Thyroid gland (tissue), 4 donors: ENCODE data around the gene C16orf96. TPM values are rescaled to one million over a fixed set of nuclear protein-coding genes. Genes with fewer than 3 reads are reported as not detected.

Source experiments
- DNase-seq, 2 donors: peaks; one replicate each; pipeline ENCODE4 v3.0.0-alpha.2; 2019
- H3K27ac ChIP-seq, 3 donors: fragments of 200-600 bp; sonication (generic); 1 replicate in 2 of 3; 2 replicates in 1 of 3; pipeline ENCODE4 v1.5.1; 2016 to 2019; ENCODE audit warnings: mild to moderate bottlenecking in 1 of 3, moderate library complexity in 1 of 3
- H3K27me3 ChIP-seq: fragments of 200-600 bp; sonication (generic); one replicate; pipeline ENCODE4 v1.5.1; 2019
- H3K36me3 ChIP-seq, 2 donors: fragments of 200-600 bp; sonication (generic); one replicate each; pipeline ENCODE4 v1.5.1; 2016 to 2019
- H3K4me1 ChIP-seq, 2 donors: fragments of 200-600 bp; sonication (generic); one replicate each; pipeline ENCODE4 v1.5.1; 2017 to 2019
- H3K4me3 ChIP-seq, 3 donors: fragments of 200-600 bp; sonication (generic); replicated peaks in 1 of 3; 1 replicate in 2 of 3; 2 replicates in 1 of 3; pipeline ENCODE4 v1.5.1; 2016; ENCODE audit warnings: mild to moderate bottlenecking in 1 of 3
- H3K9me3 ChIP-seq: fragments of 200-600 bp; sonication (generic); one replicate; pipeline ENCODE4 v1.5.1; 2017
- CTCF ChIP-seq, 6 experiments: fragments of 200-600 bp in 3 of 6; fragments of 450-650 bp in 3 of 6; sonication (generic) in 3 of 6; IDR thresholded peaks; one replicate each; pipeline ENCODE4 v1.5.1; 2016 to 2019; ENCODE audit warnings: antibody characterized with exemption in 6 of 6, mild to moderate bottlenecking in 2 of 6, inconsistent platforms in 1 of 6, moderate library complexity in 1 of 6
- POLR2A ChIP-seq, 2 donors: fragments of 450-650 bp; IDR thresholded peaks; one replicate each; pipeline ENCODE4 v1.6.1; 2017; ENCODE audit warnings: antibody characterized with exemption in 2 of 2, mild to moderate bottlenecking in 2 of 2, moderate library complexity in 1 of 2
- WGBS, 2 donors: methylation state at CpG; one replicate each; pipeline ENCODE4 v1.1.5; 2017; 5-methylcytosine and 5-hydroxymethylcytosine counted together
- intact Hi-C: fragments of 100-400 bp; cut with DNase I; formaldehyde crosslinking; loops from one replicate; pipeline ENCODE4 v1.15.1; 2023
- total RNA-seq, 4 donors: library from RNA; depleted of rRNA; stranded (reverse); fragments of >200 nt; gene quantifications; one replicate each; pipeline ENCODE4 v1.2.3, GENCODE V29; 2016

Gene C16orf96
- total RNA-seq, 4 donors from 2014 or later: 0.11 to 0.88 (median 0.62) TPM

GRCh38 chr16:4624015-4624826 lies 68.1 kb downstream of the C16orf96 start, which contains the start of gene MGRN1:
TSS of gene MGRN1 (plus strand) at chr16:4624826. CDS start at chr16:4624961, 135 bp downstream.
- H3K27ac ChIP-seq: peak within 1 kb of the TSS; percentile 84 to 96 (median 86)
- H3K4me1 ChIP-seq: peaks cover 14 to 15% of the 10 kb centered on the region in 2 donors
- H3K36me3 ChIP-seq: no peaks in the 10 kb centered on the region
- DNase-seq: peak; percentile 94 to 96
- H3K9me3 ChIP-seq: no peaks in the 10 kb centered on the region
- H3K4me3 ChIP-seq: peak within 1 kb of the TSS; percentile 44 to 99 (median 98)
- no peaks in the 10 kb centered on the region for H3K27me3 ChIP-seq
- 15 to 22% methylated on average over 15 to 25 of the region's 42 CpGs for WGBS, 2 donors
- TF ChIP-seq CTCF (IDR thresholded peaks at IDR 0.05) (peak; percentile 70 to 96 (median 90)), POLR2A (IDR thresholded peaks at IDR 0.05) (no peak)
- intact Hi-C loops: no loop called here

GRCh38 chr16:4624827-4625559 lies 68.9 kb downstream of the C16orf96 start:
- 0% methylated on average over 2 to 15 of the region's 80 CpGs for WGBS, 2 donors
- TF ChIP-seq POLR2A (IDR thresholded peaks at IDR 0.05): peak; percentile 89 to 95
- peak in 1 of 6 experiments; percentile 18 for TF ChIP-seq CTCF (IDR thresholded peaks at IDR 0.05)
- Histone ChIP-seq H3K27me3 (no peaks in the 10 kb centered on the region), H3K9me3 (no peaks in the 10 kb centered on the region), H3K36me3 (no peaks in the 10 kb centered on the region), H3K4me1 (peaks cover 12 to 15% of the 10 kb centered on the region in 2 donors), H3K4me3 (peak overlapping the region; percentile 44 to 99 (median 98)), H3K27ac (peak overlapping the region; percentile 84 to 96 (median 86))
- DNase-seq: peak; percentile 65 to 66
- intact Hi-C loops: no loop called here

- Histone ChIP-seq H3K36me3 (no peaks in the 10 kb centered on the region), H3K9me3 (no peaks in the 10 kb centered on the region), H3K27me3 (no peaks in the 10 kb centered on the region), H3K4me1 (peaks cover 12 to 15% of the 10 kb centered on the region in 2 donors), H3K27ac (peak overlapping the region; percentile 84 to 96 (median 86)), H3K4me3 (peak overlapping the region; percentile 44 to 99 (median 98))
- no peak for DNase-seq
- WGBS, 2 donors: 13 to 14% methylated on average over 11 of the region's 11 CpGs
- intact Hi-C loops: no loop called here
- TF ChIP-seq CTCF (IDR thresholded peaks at IDR 0.05): no peak
- TF ChIP-seq POLR2A (IDR thresholded peaks at IDR 0.05): no peak
Measured at GRCh38 chr16:4625560-4626159, 69.5 kb downstream of the C16orf96 start.

GRCh38 chr16:4626396-4626795 lies 70.3 kb downstream of the C16orf96 start:
- no peak for TF ChIP-seq POLR2A (IDR thresholded peaks at IDR 0.05)
- no peak for TF ChIP-seq CTCF (IDR thresholded peaks at IDR 0.05)
- peaks cover 12 to 15% of the 10 kb centered on the region in 2 donors for H3K4me1 ChIP-seq
- WGBS, 2 donors: 64 to 68% methylated on average over 6 of the region's 6 CpGs
- no peaks in the 10 kb centered on the region for H3K27me3 ChIP-seq
- no peak for DNase-seq
- H3K4me3 ChIP-seq: no peak overlapping the region
- peak overlapping the region in 1 of 3 donors; percentile 84 for H3K27ac ChIP-seq
- H3K36me3 ChIP-seq: no peaks in the 10 kb centered on the region
- intact Hi-C loops: no loop called here
- H3K9me3 ChIP-seq: no peaks in the 10 kb centered on the region
